ENCODE results near the gene PLIN4. TPM values are rescaled to one million over a fixed set of nuclear protein-coding genes. Genes with fewer than 3 reads are reported as not detected.
"Not testable (repeated sequence)": the region's sequence is repeated elsewhere in the genome, so short reads cannot be mapped to it uniquely, and the experiment has no call there.

PLIN4 gene
- total RNA-seq, 1 experiment from 2014 or later = 2.3 TPM

- TF ChIP-seq SRF (IDR thresholded peaks at IDR 0.05; ENCODE audit: low read depth) = no peak
- no peak for TF ChIP-seq FOSL1 (IDR thresholded peaks at IDR 0.05; ENCODE audit: low read depth)
- no peak for TF ChIP-seq TCF7L2 (IDR thresholded peaks at IDR 0.05; ENCODE audit: borderline replicate concordance, extremely low read depth, insufficient read depth, insufficient read length)
- no peak for TF ChIP-seq SP1 (IDR thresholded peaks at IDR 0.05; ENCODE audit: low read depth)
- no peak for TF ChIP-seq JUND (IDR thresholded peaks at IDR 0.05)
These were observed 48.2 kb upstream of the PLIN4 start (continued) for GRCh38 chr19:4566402-4567051.

- H3K79me2 ChIP-seq (ENCODE audit: insufficient read depth, low read length) = peaks cover 13% of the 10 kb centered on the region; the same call in 1 of the 2 replicates
- H3K9me2 ChIP-seq (ENCODE audit: insufficient read depth); H3K27ac ChIP-seq (ENCODE audit: low read depth, low read length); intact Hi-C loops (cut with micrococcal nuclease); ATAC-seq; H3K4me2 ChIP-seq (ENCODE audit: low read length); H3K36me3 ChIP-seq (ENCODE audit: control insufficient read depth in 1 of 2, insufficient read depth in 2 of 2, low read length in 2 of 2); BruUV-seq (replicated peaks); H3K4me3 ChIP-seq (replicated peaks in 1 of 2; ENCODE audit: low read depth in 1 of 2, low read length in 2 of 2); CTCF ChIA-PET; H2AFZ ChIP-seq (ENCODE audit: low read depth, low read length, poor library complexity, severe bottlenecking); H3K27me3 ChIP-seq (ENCODE audit: insufficient read depth, low read length); H4K20me1 ChIP-seq (ENCODE audit: insufficient read depth); RAD21 ChIA-PET (ENCODE audit: low non-redundant PET in 1 of 2, low total read pairs in 2 of 2, uncharacterized antibody in 2 of 2, unreplicated experiment in 2 of 2); H3K9ac ChIP-seq (ENCODE audit: low read length); H3K9me3 ChIP-seq (ENCODE audit: control insufficient read depth in 1 of 2, insufficient read depth in 1 of 2, low read depth in 1 of 2, low read length in 2 of 2); POLR2A ChIA-PET; DNase-seq (ENCODE audit: low read depth, low spot score): not testable (repeated sequence)
- peaks cover 13 to 27% of the 10 kb centered on the region in 2 experiments for H3K4me1 ChIP-seq (ENCODE audit: control insufficient read depth in 1 of 2, insufficient read depth in 2 of 2, low read length in 2 of 2)
These were observed 45.3 kb upstream of the PLIN4 start for GRCh38 chr19:4563562-4563961.

- CTCF ChIA-PET, ATAC-seq: not testable (repeated sequence)
These were observed 43.8 kb upstream of the PLIN4 start for GRCh38 chr19:4562085-4562484.

More at GRCh38 chr19:4562085-4562484, 43.8 kb upstream of the PLIN4 start:
- intact Hi-C loops (cut with micrococcal nuclease); H3K9me3 ChIP-seq (ENCODE audit: control insufficient read depth in 1 of 2, insufficient read depth in 1 of 2, low read depth in 1 of 2, low read length in 2 of 2); RAD21 ChIA-PET (ENCODE audit: low non-redundant PET in 1 of 2, low total read pairs in 2 of 2, uncharacterized antibody in 2 of 2, unreplicated experiment in 2 of 2); H4K20me1 ChIP-seq (ENCODE audit: insufficient read depth); H3K9me2 ChIP-seq (ENCODE audit: insufficient read depth); POLR2A ChIA-PET; H3K4me3 ChIP-seq (replicated peaks in 1 of 2; ENCODE audit: low read depth in 1 of 2, low read length in 2 of 2); H3K9ac ChIP-seq (ENCODE audit: low read length); H2AFZ ChIP-seq (ENCODE audit: low read depth, low read length, poor library complexity, severe bottlenecking); H3K36me3 ChIP-seq (ENCODE audit: control insufficient read depth in 1 of 2, insufficient read depth in 2 of 2, low read length in 2 of 2); H3K79me2 ChIP-seq (ENCODE audit: insufficient read depth, low read length); BruUV-seq (replicated peaks); DNase-seq (ENCODE audit: low read depth, low spot score); H3K27ac ChIP-seq (ENCODE audit: low read depth, low read length); H3K4me2 ChIP-seq (ENCODE audit: low read length); H3K27me3 ChIP-seq (ENCODE audit: insufficient read depth, low read length): not testable (repeated sequence)
- peaks cover 14 to 28% of the 10 kb centered on the region in 2 experiments for H3K4me1 ChIP-seq (ENCODE audit: control insufficient read depth in 1 of 2, insufficient read depth in 2 of 2, low read length in 2 of 2)
